Glomerular visceral epithelial cell (primary cell): ENCODE measurements around the gene ADAMTS17.

ENCODE experiments used
- DNase-seq: peaks from one replicate; pipeline ENCODE4 v3.0.0-alpha.2; 2016; ENCODE audit errors: extremely low spot score

Gene ADAMTS17

GRCh38 chr15:100278596-100279380 lies 63.0 kb downstream of the ADAMTS17 start:
- no peak for DNase-seq

- DNase-seq, result no peak
These were observed 64.5 kb downstream of the ADAMTS17 start for GRCh38 chr15:100277087-100277855.

GRCh38 chr15:100276506-100276905 lies 65.3 kb downstream of the ADAMTS17 start:
- DNase-seq, result no peak

- DNase-seq, result no peak
These were observed 66.1 kb downstream of the ADAMTS17 start for GRCh38 chr15:100275641-100276040.

GRCh38 chr15:100269831-100270230 lies 71.9 kb downstream of the ADAMTS17 start:
- no peak for DNase-seq

GRCh38 chr15:100266166-100266565 lies 75.6 kb downstream of the ADAMTS17 start:
- no peak for DNase-seq

GRCh38 chr15:100265641-100266035 lies 76.1 kb downstream of the ADAMTS17 start:
- no peak for DNase-seq

GRCh38 chr15:100264994-100265640 lies 76.7 kb downstream of the ADAMTS17 start:
- no peak for DNase-seq

- DNase-seq, result no peak
These were observed 77.9 kb downstream of the ADAMTS17 start for GRCh38 chr15:100263721-100264455.

- no peak for DNase-seq
These were observed 78.7 kb downstream of the ADAMTS17 start for GRCh38 chr15:100263031-100263430.

GRCh38 chr15:100261302-100262240 lies 80.2 kb downstream of the ADAMTS17 start:
- no peak for DNase-seq

- no peak for DNase-seq
These were observed 82.5 kb downstream of the ADAMTS17 start for GRCh38 chr15:100259266-100259665.

- DNase-seq, result no peak
These were observed 84.7 kb downstream of the ADAMTS17 start for GRCh38 chr15:100256970-100257650.

- DNase-seq, result no peak
These were observed 85.4 kb downstream of the ADAMTS17 start for GRCh38 chr15:100256101-100256969.

GRCh38 chr15:100255644-100256043 lies 86.1 kb downstream of the ADAMTS17 start:
- DNase-seq, result no peak

GRCh38 chr15:100254691-100255090 lies 87.1 kb downstream of the ADAMTS17 start:
- no peak for DNase-seq

- DNase-seq, result no peak
These were observed 87.5 kb downstream of the ADAMTS17 start for GRCh38 chr15:100254285-100254684.

- no peak for DNase-seq
These were observed 88.1 kb downstream of the ADAMTS17 start for GRCh38 chr15:100253640-100254039.

GRCh38 chr15:100252779-100253417 lies 88.9 kb downstream of the ADAMTS17 start:
- no peak for DNase-seq
